Stimulated activated CD8-positive, alpha-beta memory T cell treated with anti-CD3 and anti-CD28 coated beads, Interleukin-12 subunit alpha, Interleukin-12 subunit beta, amount 100 ng/mL, for 1 hour (primary cell): Measurements from ENCODE around the gene DPH1.
A peak's percentile ranks its signal among the peaks of the same experiment; 100 is the strongest.
"Not testable (repeated sequence)": the region's sequence is repeated elsewhere in the genome, so short reads cannot be mapped to it uniquely, and the experiment has no call there.

Source experiments
- DNase-seq: peaks from one replicate; pipeline ENCODE4 v3.0.0-alpha.2; 2020; ENCODE audit warnings: low read depth

Gene DPH1

GRCh38 chr17:2008332-2009126 lies 21.4 kb upstream of the DPH1 start:
- no peak for DNase-seq

GRCh38 chr17:2009737-2010136 lies 20.2 kb upstream of the DPH1 start:
- no peak for DNase-seq

GRCh38 chr17:2011411-2012371 lies 18.3 kb upstream of the DPH1 start:
- DNase-seq: no peak

GRCh38 chr17:2012499-2012898 lies 17.5 kb upstream of the DPH1 start:
- DNase-seq: no peak

GRCh38 chr17:2013220-2013993 lies 16.5 kb upstream of the DPH1 start:
- DNase-seq: not testable (repeated sequence)

- no peak for DNase-seq
Observed at GRCh38 chr17:2013994-2014317, 16.0 kb upstream of the DPH1 start.

- no peak for DNase-seq
Observed at GRCh38 chr17:2015314-2015713, 14.6 kb upstream of the DPH1 start.

GRCh38 chr17:2016494-2016893 lies 13.5 kb upstream of the DPH1 start:
- DNase-seq: no peak

GRCh38 chr17:2017274-2017941 lies 12.5 kb upstream of the DPH1 start:
- no peak for DNase-seq

- DNase-seq: no peak
Observed at GRCh38 chr17:2018716-2019510, 11.0 kb upstream of the DPH1 start.

GRCh38 chr17:2019723-2020122 lies 10.2 kb upstream of the DPH1 start:
- DNase-seq: no peak

- no peak for DNase-seq
Observed at GRCh38 chr17:2020721-2021120, 9.2 kb upstream of the DPH1 start.

- no peak for DNase-seq
Observed at GRCh38 chr17:2022647-2023240, 7.2 kb upstream of the DPH1 start.

- no peak for DNase-seq
Observed at GRCh38 chr17:2023256-2023655, 6.7 kb upstream of the DPH1 start.

GRCh38 chr17:2023692-2024571 lies 6.0 kb upstream of the DPH1 start:
- no peak for DNase-seq

GRCh38 chr17:2024572-2025219 lies 5.3 kb upstream of the DPH1 start:
- no peak for DNase-seq

GRCh38 chr17:2025220-2025621 lies 4.7 kb upstream of the DPH1 start, which contains the start of gene RTN4RL1:
Gene RTN4RL1, minus strand, starts transcription at chr17:2025334. Its CDS starts 469 bp downstream, at chr17:2024865.
- DNase-seq: peak; percentile 49

GRCh38 chr17:2025622-2026309 lies 4.2 kb upstream of the DPH1 start:
- DNase-seq: no peak
